HG03558 (cell line): ENCODE data around the gene PHAX.
"Not testable (repeated sequence)": the region's sequence is repeated elsewhere in the genome, so short reads cannot be mapped to it uniquely, and the experiment has no call there.

Source experiments
- ATAC-seq: cut with Tn5 transposase; IDR thresholded peaks from one replicate; pipeline ENCODE4 v1.9.1; 2021; ENCODE audit warnings: moderate number of reproducible peaks; ENCODE audit not compliant: unreplicated experiment; ENCODE audit errors: extremely low read depth

Gene PHAX

DNA sequence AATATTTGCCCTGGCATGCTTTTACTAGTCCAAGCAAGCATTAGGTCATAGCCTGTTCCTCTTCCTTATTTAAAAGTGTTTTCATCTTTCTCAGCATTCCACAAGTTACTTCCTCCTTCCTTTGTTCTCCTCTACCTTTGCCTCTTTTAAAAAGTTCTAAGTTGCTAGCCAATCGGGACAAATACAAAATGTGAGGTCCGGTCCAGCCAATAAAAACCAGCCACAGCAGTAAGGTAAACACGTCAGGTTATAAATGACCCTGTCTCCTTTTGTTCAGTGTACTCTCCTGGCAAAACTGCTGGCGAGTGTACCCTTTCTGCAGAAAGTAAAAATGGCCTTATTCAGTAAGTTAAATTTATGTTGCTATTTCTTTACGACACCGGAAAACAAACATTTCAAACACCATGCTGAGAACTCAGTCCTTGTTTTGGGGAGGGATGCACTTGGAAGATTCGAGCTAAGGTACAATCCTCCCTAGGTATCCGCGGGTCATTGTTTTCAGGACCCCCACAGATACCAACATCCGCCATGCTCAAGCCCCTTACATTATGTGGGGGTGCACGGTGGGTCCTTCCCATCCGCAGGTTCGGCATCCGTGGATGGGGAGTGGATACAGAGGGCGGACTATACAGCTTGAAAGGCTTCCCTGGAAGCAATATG, 646 bp upstream of the PHAX start:
- ATAC-seq: not testable (repeated sequence)

GRCh38 chr5:126603402-126603991, 2.8 kb downstream of the PHAX start:
- no peak for ATAC-seq

GRCh38 chr5:126605525-126605924, 4.8 kb downstream of the PHAX start:
- no peak for ATAC-seq

DNA sequence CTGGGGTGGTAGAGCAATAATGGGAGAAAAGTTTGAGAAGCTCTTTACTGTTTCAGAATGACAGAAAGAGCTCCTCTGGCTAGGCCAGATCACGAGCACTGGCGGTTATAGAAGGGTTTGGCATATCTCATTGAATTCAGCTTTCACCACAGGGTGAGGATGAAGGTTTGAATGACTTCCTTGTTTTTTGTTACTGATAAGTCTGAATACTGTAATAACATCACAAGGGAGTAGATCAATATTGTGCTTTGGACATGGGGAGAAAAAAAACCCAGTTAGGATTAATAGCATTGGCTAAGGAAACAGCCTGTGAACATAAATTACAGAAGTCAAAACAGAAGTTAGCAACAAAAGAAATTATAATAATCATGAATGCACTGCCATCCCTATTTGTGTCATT, 9.4 kb downstream of the PHAX start:
- no peak for ATAC-seq

DNA sequence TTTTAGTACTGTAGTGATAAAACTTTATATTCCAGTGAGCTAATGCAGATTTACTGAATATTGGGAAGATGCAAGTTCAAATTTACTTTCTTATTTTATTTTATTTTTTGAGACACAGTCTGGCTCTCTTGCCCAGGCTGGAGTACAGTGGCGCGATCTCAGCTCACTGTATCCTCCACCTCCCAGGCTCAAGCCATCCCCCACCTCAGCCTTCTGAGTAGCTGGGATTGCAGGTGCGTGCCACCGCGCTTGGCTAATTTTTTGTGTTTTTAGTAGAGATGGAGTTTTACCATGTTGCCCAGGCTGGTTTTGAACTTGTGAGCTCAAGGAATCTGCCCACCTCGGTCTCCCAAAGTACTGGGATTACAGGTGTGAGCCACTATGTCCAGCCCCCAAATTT, 9.9 kb downstream of the PHAX start:
- no peak for ATAC-seq

- no peak for ATAC-seq
Observed at GRCh38 chr5:126613941-126614592, 13.3 kb downstream of the PHAX start.

GRCh38 chr5:126615286-126615685, 14.5 kb downstream of the PHAX start:
- peak; percentile 98 for ATAC-seq

DNA sequence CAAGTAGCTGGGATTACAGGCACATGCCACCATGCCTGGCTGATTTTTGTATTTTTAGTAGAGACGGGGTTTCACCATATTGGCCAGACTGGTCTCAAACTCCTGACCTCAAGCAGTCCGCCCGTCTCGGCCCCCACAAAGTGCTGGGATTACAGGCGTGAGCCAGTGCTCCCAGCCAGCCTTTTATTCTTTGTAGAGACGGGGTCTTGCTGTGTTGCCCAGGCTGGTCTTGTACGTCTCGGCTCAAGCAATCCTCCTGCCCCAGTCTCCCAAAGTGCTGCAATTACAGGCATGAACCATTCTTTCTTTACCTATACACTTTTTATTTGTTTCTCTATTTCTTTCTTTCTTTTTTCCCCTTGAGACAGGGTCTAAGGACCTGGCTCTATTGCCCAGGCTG, 16.9 kb downstream of the PHAX start:
- ATAC-seq: not testable (repeated sequence)

GRCh38 chr5:126619781-126620180, 19.0 kb downstream of the PHAX start:
- no peak for ATAC-seq

GRCh38 chr5:126624534-126624933, 23.8 kb downstream of the PHAX start:
- no peak for ATAC-seq

- no peak for ATAC-seq
Observed at GRCh38 chr5:126628102-126628501, 27.4 kb downstream of the PHAX start.

DNA sequence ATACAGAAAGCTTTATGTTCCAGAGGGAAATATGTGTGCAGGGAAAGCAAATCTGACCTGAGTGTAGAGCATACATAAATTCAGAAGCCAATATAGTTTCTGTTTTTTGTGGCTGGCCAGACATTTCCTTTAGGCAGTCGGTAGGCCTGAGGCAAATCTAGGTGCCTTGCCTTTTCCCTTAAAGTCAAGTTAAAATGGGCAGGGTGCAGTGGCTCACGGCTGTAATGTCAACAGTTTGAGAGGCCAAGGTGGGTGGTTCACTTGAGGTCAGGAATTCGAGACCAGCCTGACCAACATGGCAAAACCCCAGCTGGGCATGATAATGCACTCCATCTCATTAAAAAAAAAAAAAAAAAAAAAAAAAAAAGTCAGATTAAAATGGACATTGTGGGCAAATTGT, 31.2 kb downstream of the PHAX start:
- ATAC-seq: no peak

DNA sequence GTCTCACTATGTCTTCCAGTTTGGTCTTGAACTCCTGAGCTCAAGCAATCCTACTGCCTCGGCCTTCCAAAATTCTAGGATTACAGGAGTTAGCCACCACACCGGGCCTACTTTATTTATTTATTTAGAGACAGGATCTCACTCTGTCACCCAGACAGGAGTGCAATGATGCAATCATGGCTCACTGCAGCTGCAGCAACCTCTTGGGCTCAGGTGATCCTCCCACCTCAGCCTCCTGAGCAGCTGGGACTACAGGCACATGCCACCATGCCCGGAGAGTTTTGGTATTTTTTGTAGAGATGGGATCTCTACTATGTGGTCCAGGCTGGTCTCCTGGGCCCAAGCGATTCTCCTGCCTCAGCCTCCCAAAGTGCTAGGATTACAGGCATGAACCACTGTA, 32.8 kb downstream of the PHAX start:
- ATAC-seq: no peak

DNA sequence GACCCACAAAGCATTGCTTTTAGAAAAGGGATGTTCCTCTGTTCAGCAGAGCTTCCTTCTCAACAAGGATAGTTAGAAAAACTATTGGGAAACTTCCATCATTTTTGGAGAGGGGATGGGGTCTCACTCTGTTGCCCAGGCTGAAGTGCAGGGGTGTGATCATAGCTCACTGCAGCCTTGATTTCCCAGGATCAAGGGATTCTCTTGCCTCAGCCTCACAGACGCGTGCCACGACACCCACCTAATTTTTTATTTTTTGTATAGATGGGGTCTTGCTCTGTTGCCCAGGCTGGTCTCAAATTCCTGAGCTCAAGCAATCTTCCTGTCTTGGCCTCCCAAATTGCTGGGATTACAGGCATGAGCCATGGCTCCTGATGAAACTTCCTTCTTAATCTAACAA, 34.8 kb downstream of the PHAX start:
- no peak for ATAC-seq

DNA sequence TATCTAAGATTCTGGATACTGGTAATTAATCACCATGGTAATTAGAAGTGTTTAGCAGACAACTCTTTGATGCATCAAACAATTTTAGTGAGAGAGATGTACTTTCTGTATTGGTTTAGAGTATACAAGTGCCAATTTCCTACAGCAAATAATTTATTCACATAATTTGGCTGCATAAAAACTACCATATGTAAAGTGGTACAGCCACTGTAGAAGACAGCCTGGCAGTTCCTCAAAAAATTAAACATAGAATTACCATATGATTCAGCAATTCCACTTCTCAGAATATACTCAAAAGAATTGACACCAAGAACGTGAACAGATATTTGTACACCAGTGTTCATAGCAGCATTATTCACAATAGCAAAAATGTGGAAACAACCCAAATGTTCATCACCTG, 36.2 kb downstream of the PHAX start:
- ATAC-seq: no peak

- ATAC-seq: no peak
Observed at GRCh38 chr5:126640866-126641265, 40.1 kb downstream of the PHAX start.

- no peak for ATAC-seq
Observed at GRCh38 chr5:126641387-126641786, 40.6 kb downstream of the PHAX start.

- ATAC-seq: no peak
Observed at GRCh38 chr5:126645132-126645531, 44.4 kb downstream of the PHAX start.

- no peak for ATAC-seq
Observed at GRCh38 chr5:126647071-126647470, 46.3 kb downstream of the PHAX start.

DNA sequence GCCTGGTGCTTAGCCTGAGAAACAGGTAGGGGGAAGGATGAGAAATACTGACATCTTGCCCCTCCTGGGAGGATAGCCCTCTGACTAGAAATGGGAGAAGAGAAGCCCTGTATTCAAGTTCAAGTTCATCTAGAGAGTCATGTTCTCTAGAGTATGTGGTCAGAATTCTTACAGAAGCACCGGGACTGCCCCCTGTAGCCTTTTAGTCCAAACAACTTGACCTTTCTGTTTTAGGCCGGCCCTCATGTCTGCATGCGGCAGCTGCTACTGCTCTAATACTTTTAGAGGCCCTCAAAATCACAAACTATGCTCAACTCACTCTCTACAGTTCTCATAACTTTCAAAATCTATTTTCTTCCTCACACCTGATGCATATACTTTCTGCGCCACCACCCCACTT, 47.7 kb downstream of the PHAX start:
- ATAC-seq: no peak

DNA sequence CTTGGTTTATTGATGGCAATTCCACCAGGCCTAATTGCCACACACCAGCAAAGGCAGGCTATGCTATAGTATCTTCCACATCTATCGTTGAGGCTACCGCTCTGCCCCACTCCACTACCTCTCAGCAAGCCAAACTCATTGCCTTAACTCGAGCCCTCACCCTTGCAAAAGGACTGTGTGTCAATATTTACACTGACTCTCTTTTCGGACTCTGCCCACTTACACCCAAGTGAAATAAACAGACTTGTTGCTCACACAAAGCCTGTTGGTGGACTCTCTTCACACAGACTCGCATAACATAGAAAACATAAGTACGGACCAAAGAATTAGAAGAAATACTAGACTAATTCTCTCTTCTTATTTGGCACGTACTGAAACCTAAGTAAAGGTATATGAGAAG, 48.3 kb downstream of the PHAX start:
- ATAC-seq: not testable (repeated sequence)

- ATAC-seq: not testable (repeated sequence)
Observed at GRCh38 chr5:126649709-126650108, 49.0 kb downstream of the PHAX start.
